Thyroid gland (tissue), 4 donors: Measurements from ENCODE around the gene C2CD4D. TPM values are rescaled to one million over a fixed set of nuclear protein-coding genes. Genes with fewer than 3 reads are reported as not detected.
"Not testable (repeated sequence)": the region's sequence is repeated elsewhere in the genome, so short reads cannot be mapped to it uniquely, and the experiment has no call there.

Source experiments
- DNase-seq, 2 donors: peaks; one replicate each; pipeline ENCODE4 v3.0.0-alpha.2; 2019
- H3K27ac ChIP-seq, 3 donors: fragments of 200-600 bp; sonication (generic); 1 replicate in 2 of 3; 2 replicates in 1 of 3; pipeline ENCODE4 v1.5.1; 2016 to 2019; ENCODE audit warnings: mild to moderate bottlenecking in 1 of 3, moderate library complexity in 1 of 3
- H3K27me3 ChIP-seq: fragments of 200-600 bp; sonication (generic); one replicate; pipeline ENCODE4 v1.5.1; 2019
- H3K36me3 ChIP-seq, 2 donors: fragments of 200-600 bp; sonication (generic); one replicate each; pipeline ENCODE4 v1.5.1; 2016 to 2019
- H3K4me1 ChIP-seq, 2 donors: fragments of 200-600 bp; sonication (generic); one replicate each; pipeline ENCODE4 v1.5.1; 2017 to 2019
- H3K4me3 ChIP-seq, 3 donors: fragments of 200-600 bp; sonication (generic); replicated peaks in 1 of 3; 1 replicate in 2 of 3; 2 replicates in 1 of 3; pipeline ENCODE4 v1.5.1; 2016; ENCODE audit warnings: mild to moderate bottlenecking in 1 of 3
- H3K9me3 ChIP-seq: fragments of 200-600 bp; sonication (generic); one replicate; pipeline ENCODE4 v1.5.1; 2017
- CTCF ChIP-seq, 6 experiments: fragments of 200-600 bp in 3 of 6; fragments of 450-650 bp in 3 of 6; sonication (generic) in 3 of 6; IDR thresholded peaks; one replicate each; pipeline ENCODE4 v1.5.1; 2016 to 2019; ENCODE audit warnings: antibody characterized with exemption in 6 of 6, mild to moderate bottlenecking in 2 of 6, inconsistent platforms in 1 of 6, moderate library complexity in 1 of 6
- POLR2A ChIP-seq, 2 donors: fragments of 450-650 bp; IDR thresholded peaks; one replicate each; pipeline ENCODE4 v1.6.1; 2017; ENCODE audit warnings: antibody characterized with exemption in 2 of 2, mild to moderate bottlenecking in 2 of 2, moderate library complexity in 1 of 2
- WGBS, 2 donors: methylation state at CpG; one replicate each; pipeline ENCODE4 v1.1.5; 2017; 5-methylcytosine and 5-hydroxymethylcytosine counted together
- intact Hi-C: fragments of 100-400 bp; cut with DNase I; formaldehyde crosslinking; loops from one replicate; pipeline ENCODE4 v1.15.1; 2023
- total RNA-seq, 4 donors: library from RNA; depleted of rRNA; stranded (reverse); fragments of >200 nt; gene quantifications; one replicate each; pipeline ENCODE4 v1.2.3, GENCODE V29; 2016

C2CD4D gene
- 1 to 10 TPM in 1 of 4 donors, under 1 TPM in 2, not detected in 1; 0.29 to 1.3 (median 0.33) TPM for total RNA-seq

GRCh38 chr1:151839457-151840403 is at the start of gene C2CD4D:
TSS of gene C2CD4D (minus strand) at chr1:151839820. CDS start at chr1:151838989, 831 bp downstream.
- intact Hi-C loops, result loop anchor here (10.0 kb wide), 2 partner anchors 105 to 305 kb away; no protein-coding TSS in a partner anchor
- WGBS, 2 donors, result 3 to 7% methylated on average over 20 to 33 of the region's 47 CpGs
- no peaks in the 10 kb centered on the region for H3K36me3 ChIP-seq
- peaks cover 23 to 47% of the 10 kb centered on the region in 2 donors for H3K4me1 ChIP-seq
- H3K9me3 ChIP-seq, result no peaks in the 10 kb centered on the region
- peak in 3 of 6 experiments; percentile 19 to 48 (median 27) for TF ChIP-seq CTCF (IDR thresholded peaks at IDR 0.05)
- peak in 1 of 2 donors; percentile 82 for TF ChIP-seq POLR2A (IDR thresholded peaks at IDR 0.05)
- peak; percentile 81 to 82 for DNase-seq
- peak within 1 kb of the TSS; percentile 79 to 95 (median 89) for H3K27ac ChIP-seq
- H3K4me3 ChIP-seq, result peak within 1 kb of the TSS; percentile 7 to 32 (median 27)
- no peaks in the 10 kb centered on the region for H3K27me3 ChIP-seq

DNA sequence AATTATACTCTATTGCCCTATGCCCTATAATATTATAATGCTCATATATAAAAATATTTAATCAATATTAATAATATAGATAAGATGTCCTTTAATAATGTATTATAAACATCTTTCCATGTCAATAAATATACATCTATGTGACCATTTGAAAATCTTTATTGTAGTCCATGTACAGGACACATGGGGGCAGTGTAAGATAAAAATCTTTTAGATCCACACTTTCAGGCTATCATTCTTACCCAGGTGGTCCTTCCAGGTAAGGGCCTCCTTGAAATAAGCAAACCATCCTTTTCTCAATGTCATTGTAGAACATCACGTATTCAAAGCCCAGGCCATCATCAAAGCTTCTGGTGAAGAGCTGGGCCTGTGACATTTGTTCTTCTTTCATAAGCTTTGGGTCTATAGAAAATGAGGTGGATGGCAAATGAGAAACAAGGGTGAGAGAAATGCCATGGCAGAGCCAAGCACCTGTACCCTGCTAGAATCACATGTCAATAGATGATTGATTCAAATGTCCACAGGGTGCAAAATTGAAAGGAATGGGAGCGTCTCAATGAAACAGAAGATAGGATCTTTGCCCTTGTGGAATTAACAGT is 49.5 kb upstream of the C2CD4D start:
- intact Hi-C loops, result no loop called here
- no peak for DNase-seq
- Histone ChIP-seq H3K4me3 (no peak overlapping the region), H3K36me3 (peaks cover 0 to 7% of the 10 kb centered on the region in 2 donors), H3K27ac (no peak overlapping the region), H3K27me3 (no peaks in the 10 kb centered on the region), H3K4me1 (no peaks in the 10 kb centered on the region), H3K9me3 (no peaks in the 10 kb centered on the region)
- 97 to 98% methylated on average over 2 of the region's 2 CpGs for WGBS, 2 donors
- TF ChIP-seq CTCF (IDR thresholded peaks at IDR 0.05) (peak in 3 of 6 experiments; percentile 33 to 49 (median 37)), POLR2A (IDR thresholded peaks at IDR 0.05) (no peak)

- H3K27me3 ChIP-seq, result no peaks in the 10 kb centered on the region
- no peak overlapping the region for H3K4me3 ChIP-seq
- H3K27ac ChIP-seq, result no peak overlapping the region
- intact Hi-C loops, result no loop called here
- WGBS, 2 donors, result 89 to 91% methylated on average over 1 of the region's 1 CpG
- no peaks in the 10 kb centered on the region for H3K36me3 ChIP-seq
- H3K9me3 ChIP-seq, result no peaks in the 10 kb centered on the region
- no peak for DNase-seq
- H3K4me1 ChIP-seq, result no peaks in the 10 kb centered on the region
- TF ChIP-seq POLR2A (IDR thresholded peaks at IDR 0.05) (no peak), CTCF (IDR thresholded peaks at IDR 0.05) (no peak)
These were observed 47.4 kb upstream of the C2CD4D start for GRCh38 chr1:151887028-151887427.

- Histone ChIP-seq H3K9me3 (no peaks in the 10 kb centered on the region), H3K36me3 (no peaks in the 10 kb centered on the region), H3K27ac (no peak overlapping the region), H3K27me3 (no peaks in the 10 kb centered on the region), H3K4me3 (no peak overlapping the region), H3K4me1 (no peaks in the 10 kb centered on the region)
- 85 to 88% methylated on average over 1 of the region's 1 CpG for WGBS, 2 donors
- intact Hi-C loops, result no loop called here
- no peak for TF ChIP-seq CTCF (IDR thresholded peaks at IDR 0.05)
- TF ChIP-seq POLR2A (IDR thresholded peaks at IDR 0.05), result no peak
- no peak for DNase-seq
These were observed 45.9 kb upstream of the C2CD4D start for GRCh38 chr1:151885479-151885878.

DNA sequence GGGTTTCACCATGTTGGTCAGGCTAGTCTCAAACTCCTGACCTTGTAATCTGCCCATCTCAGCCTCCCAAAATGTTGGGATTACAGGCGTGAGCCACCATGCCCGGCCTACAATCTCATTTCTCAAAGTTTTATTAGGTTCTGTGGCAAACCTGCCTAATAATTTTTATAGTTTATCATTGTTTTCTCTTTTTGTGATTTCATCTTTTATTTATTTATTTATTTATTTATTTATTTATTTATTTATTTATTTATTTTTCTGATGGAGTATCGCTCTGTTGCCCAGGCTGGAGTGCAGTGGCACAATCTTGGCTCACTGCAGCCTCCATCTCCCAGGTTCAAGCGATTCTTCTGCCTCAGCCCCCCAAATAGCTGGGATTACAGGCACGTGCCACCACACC is 45.3 kb upstream of the C2CD4D start:
- H3K27me3 ChIP-seq, H3K4me1 ChIP-seq, H3K9me3 ChIP-seq, intact Hi-C loops, DNase-seq, H3K4me3 ChIP-seq, H3K36me3 ChIP-seq, H3K27ac ChIP-seq: not testable (repeated sequence)
- 96% methylated on average over 5 of the region's 5 CpGs for WGBS, 2 donors

GRCh38 chr1:151884445-151884844 is 44.8 kb upstream of the C2CD4D start:
- H3K4me1 ChIP-seq, H3K9me3 ChIP-seq, H3K4me3 ChIP-seq, H3K27ac ChIP-seq, intact Hi-C loops, H3K27me3 ChIP-seq, H3K36me3 ChIP-seq, DNase-seq: not testable (repeated sequence)
- 96 to 98% methylated on average over 3 of the region's 3 CpGs for WGBS, 2 donors

DNA sequence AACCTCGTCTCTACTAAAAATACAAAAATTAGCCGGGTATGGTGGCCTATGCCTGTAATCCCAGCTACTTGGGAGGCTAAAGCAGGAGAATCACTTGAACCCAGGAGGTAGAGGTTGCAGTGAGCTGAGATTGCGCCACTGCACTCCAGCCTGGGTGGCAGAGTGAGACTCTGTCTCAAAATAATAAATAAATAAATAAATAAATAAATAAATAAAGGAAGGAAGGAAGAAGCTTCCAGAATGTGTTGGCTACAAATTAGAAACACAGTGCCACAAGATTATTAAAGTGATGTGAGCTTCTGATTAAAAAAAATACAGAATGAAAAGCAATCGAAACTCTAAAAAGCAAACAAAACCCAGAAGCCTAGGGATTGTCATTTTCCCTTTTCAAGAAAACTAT is 44.3 kb upstream of the C2CD4D start:
- H3K36me3 ChIP-seq, DNase-seq, H3K9me3 ChIP-seq, intact Hi-C loops, H3K27me3 ChIP-seq, H3K4me1 ChIP-seq, H3K4me3 ChIP-seq, H3K27ac ChIP-seq: not testable (repeated sequence)
- WGBS, 2 donors, result 94 to 99% methylated on average over 4 of the region's 4 CpGs

- H3K9me3 ChIP-seq, intact Hi-C loops, H3K27me3 ChIP-seq, H3K4me3 ChIP-seq, DNase-seq, H3K27ac ChIP-seq, H3K36me3 ChIP-seq, H3K4me1 ChIP-seq: not testable (repeated sequence)
- 92 to 95% methylated on average over 5 of the region's 5 CpGs for WGBS, 2 donors
These were observed 43.3 kb upstream of the C2CD4D start for GRCh38 chr1:151882918-151883317.
